HG03521 (cell line): ENCODE measurements around the gene PSMD11.
"Not testable (repeated sequence)": the region's sequence is repeated elsewhere in the genome, so short reads cannot be mapped to it uniquely, and the experiment has no call there.

Source experiments
- ATAC-seq: cut with Tn5 transposase; IDR thresholded peaks from one replicate; pipeline ENCODE4 v1.9.1; 2021; ENCODE audit warnings: mild to moderate bottlenecking, moderate library complexity; ENCODE audit not compliant: unreplicated experiment

PSMD11 gene

GRCh38 chr17:32444301-32445073 is at the start of gene PSMD11:
PSMD11 (plus strand) TSS chr17:32444510; CDS start chr17:32444524, 14 bp downstream.
- ATAC-seq = peak; percentile 93

GRCh38 chr17:32396343-32396742 is 48.0 kb upstream of the PSMD11 start:
- ATAC-seq = no peak

- no peak for ATAC-seq
These were observed 45.4 kb upstream of the PSMD11 start for GRCh38 chr17:32398946-32399345.

GRCh38 chr17:32410085-32410484 is 34.2 kb upstream of the PSMD11 start:
- ATAC-seq = not testable (repeated sequence)

- ATAC-seq = no peak
These were observed 17.4 kb upstream of the PSMD11 start for GRCh38 chr17:32426894-32427293.

- ATAC-seq = no peak
These were observed 14.7 kb upstream of the PSMD11 start for GRCh38 chr17:32429598-32429997.

GRCh38 chr17:32440722-32441121 is 3.6 kb upstream of the PSMD11 start:
- no peak for ATAC-seq

- ATAC-seq = no peak
These were observed 2.4 kb upstream of the PSMD11 start for GRCh38 chr17:32441886-32442285.

GRCh38 chr17:32443827-32444300 is 446 bp upstream of the PSMD11 start:
- ATAC-seq = no peak

GRCh38 chr17:32445074-32445415 is 735 bp downstream of the PSMD11 start:
- ATAC-seq = no peak

GRCh38 chr17:32445497-32445896 is 1.2 kb downstream of the PSMD11 start:
- no peak for ATAC-seq

GRCh38 chr17:32445971-32446370 is 1.7 kb downstream of the PSMD11 start:
- no peak for ATAC-seq

- ATAC-seq = no peak
These were observed 2.6 kb downstream of the PSMD11 start for GRCh38 chr17:32446949-32447348.

GRCh38 chr17:32449963-32450362 is 5.7 kb downstream of the PSMD11 start:
- no peak for ATAC-seq

GRCh38 chr17:32450379-32450778 is 6.1 kb downstream of the PSMD11 start:
- not testable (repeated sequence) for ATAC-seq

GRCh38 chr17:32451879-32452278 is 7.6 kb downstream of the PSMD11 start:
- no peak for ATAC-seq

- no peak for ATAC-seq
These were observed 8.0 kb downstream of the PSMD11 start for GRCh38 chr17:32452281-32452680.

GRCh38 chr17:32453370-32453769 is 9.1 kb downstream of the PSMD11 start:
- no peak for ATAC-seq

- no peak for ATAC-seq
These were observed 14.1 kb downstream of the PSMD11 start for GRCh38 chr17:32458371-32458770.

- ATAC-seq = no peak
These were observed 15.7 kb downstream of the PSMD11 start for GRCh38 chr17:32460054-32460453.

GRCh38 chr17:32461498-32461852 is 17.2 kb downstream of the PSMD11 start:
- no peak for ATAC-seq

GRCh38 chr17:32461853-32462617 is 17.7 kb downstream of the PSMD11 start:
- ATAC-seq = no peak
